Right lobe of liver (tissue), 4 donors: ENCODE data around the gene FANK1.

Source experiments
- POLR2A ChIP-seq: fragments of 450-650 bp; IDR thresholded peaks from one replicate; pipeline ENCODE4 v1.6.1; 2017; ENCODE audit warnings: antibody characterized with exemption, mild to moderate bottlenecking
- TF ChIP-seq, protein P1 (sequence below), 4 donors: fragments of 200-600 bp in 3 of 4; fragments of 450-650 bp in 1 of 4; IDR thresholded peaks; one replicate each; pipeline versions ENCODE4 v1.5.1 to v1.8.0; 2016 to 2022; ENCODE audit warnings: antibody characterized with exemption in 4 of 4, mild to moderate bottlenecking in 2 of 4
- donor health status: DM: no; HTN: no; CAD: no.
- donor health status: DM: no; HTN: no; CAD: no.
- donor health status: DM: no; HTN: yes; CAD: no.

DNA sequence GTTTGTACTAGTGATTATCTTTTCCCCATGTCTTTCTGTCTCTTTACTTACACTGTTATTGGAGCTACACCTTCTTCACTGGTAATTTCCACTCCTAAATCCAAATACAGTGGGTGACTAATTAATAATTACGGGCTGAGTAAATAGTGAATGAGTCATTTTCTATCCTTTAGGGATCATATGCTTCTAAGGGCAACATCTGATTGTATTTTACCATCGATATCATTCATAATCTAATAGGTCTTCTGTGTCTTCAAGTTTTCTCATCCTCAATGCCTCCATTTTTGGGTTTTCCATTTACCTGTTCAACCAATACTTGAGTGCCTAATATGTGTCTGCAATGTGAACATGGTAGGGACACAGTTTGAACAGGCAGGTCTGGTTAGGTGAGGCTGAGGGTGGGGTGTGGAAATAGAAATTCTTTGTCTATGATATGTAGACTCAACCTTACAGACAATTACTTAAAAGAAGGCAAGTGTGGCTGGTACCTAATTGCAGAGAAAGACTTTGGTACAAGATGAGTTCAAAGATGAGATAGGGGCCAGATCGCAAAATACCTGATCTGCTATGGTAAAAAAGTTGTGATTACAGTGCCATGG is 9.4 kb upstream of the FANK1 start:
- TF ChIP-seq POLR2A, result no peak
- TF ChIP-seq, protein P1, sequence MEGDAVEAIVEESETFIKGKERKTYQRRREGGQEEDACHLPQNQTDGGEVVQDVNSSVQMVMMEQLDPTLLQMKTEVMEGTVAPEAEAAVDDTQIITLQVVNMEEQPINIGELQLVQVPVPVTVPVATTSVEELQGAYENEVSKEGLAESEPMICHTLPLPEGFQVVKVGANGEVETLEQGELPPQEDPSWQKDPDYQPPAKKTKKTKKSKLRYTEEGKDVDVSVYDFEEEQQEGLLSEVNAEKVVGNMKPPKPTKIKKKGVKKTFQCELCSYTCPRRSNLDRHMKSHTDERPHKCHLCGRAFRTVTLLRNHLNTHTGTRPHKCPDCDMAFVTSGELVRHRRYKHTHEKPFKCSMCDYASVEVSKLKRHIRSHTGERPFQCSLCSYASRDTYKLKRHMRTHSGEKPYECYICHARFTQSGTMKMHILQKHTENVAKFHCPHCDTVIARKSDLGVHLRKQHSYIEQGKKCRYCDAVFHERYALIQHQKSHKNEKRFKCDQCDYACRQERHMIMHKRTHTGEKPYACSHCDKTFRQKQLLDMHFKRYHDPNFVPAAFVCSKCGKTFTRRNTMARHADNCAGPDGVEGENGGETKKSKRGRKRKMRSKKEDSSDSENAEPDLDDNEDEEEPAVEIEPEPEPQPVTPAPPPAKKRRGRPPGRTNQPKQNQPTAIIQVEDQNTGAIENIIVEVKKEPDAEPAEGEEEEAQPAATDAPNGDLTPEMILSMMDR (IDR thresholded peaks at IDR 0.05), result no peak
